Endothelial cell of umbilical vein (primary cell): Measurements from ENCODE around the gene GPALPP1. TPM values are rescaled to one million over a fixed set of nuclear protein-coding genes. Genes with fewer than 3 reads are reported as not detected.

Experiments
- BruUV-seq: library from RNA; stranded (reverse); fragments of 400-500 nt; replicated peaks from 2 replicates; lab custom pipeline; 2021; lab: Mats Ljungman, UMichigan
- CTCF ChIA-PET: fragments of 300-600, 350-600 bp; sonication (Branson Sonifier 250); formaldehyde crosslinking; loops from one replicate; lab custom pipeline; 2021; ENCODE audit warnings: antibody characterized with exemption, inconsistent platforms; lab: Charles Lee
- POLR2A ChIA-PET: fragments of 300-600, 350-600 bp; sonication (Branson Sonifier 250); formaldehyde crosslinking; loops from one replicate; lab custom pipeline; 2021; ENCODE audit warnings: antibody characterized with exemption, inconsistent platforms; lab: Charles Lee
- DNase-seq: peaks from one replicate; pipeline ENCODE4 v3.0.0-alpha.2; 2011; ENCODE audit warnings: low read depth, low spot score
- FAIRE-seq: peaks from 2 replicates; lab custom pipeline; 2011; peaks lifted over from hg19 to GRCh38; lab: Jason Lieb, UNC
- H2AFZ ChIP-seq: 2 replicates; pipeline ENCODE4 v1.6.0; 2012; ENCODE audit warnings: low read depth, low read length, control low read depth, inconsistent platforms
- H3K27ac ChIP-seq: 2 replicates; pipeline ENCODE4 v1.5.1; 2011; ENCODE audit warnings: low read depth, mild to moderate bottlenecking, control low read depth, low read length, moderate library complexity; ENCODE audit not compliant: insufficient read depth
- H3K27me3 ChIP-seq, 2 experiments: 2 replicates each; pipeline versions ENCODE4 v1.6.0 to v1.6.1; 2011; ENCODE audit warnings: low read length in 2 of 2, mixed read lengths in 1 of 2; ENCODE audit not compliant: control insufficient read depth in 2 of 2, insufficient read depth in 2 of 2
- H3K36me3 ChIP-seq, 2 experiments: 2 replicates in 1 of 2; 3 replicates in 1 of 2; pipeline ENCODE4 v1.5.1; 2011; ENCODE audit warnings: low read length in 2 of 2, mild to moderate bottlenecking in 1 of 2, moderate library complexity in 1 of 2; ENCODE audit not compliant: control insufficient read depth in 2 of 2, insufficient read depth in 2 of 2; ENCODE audit errors: extremely low read depth in 1 of 2
- H3K4me1 ChIP-seq: 3 replicates; pipeline ENCODE4 v1.5.1; 2011; ENCODE audit warnings: mild to moderate bottlenecking, low read length; ENCODE audit not compliant: control insufficient read depth, insufficient read depth; ENCODE audit errors: extremely low read depth
- H3K4me2 ChIP-seq: 2 replicates; pipeline ENCODE4 v1.6.1; 2011; ENCODE audit warnings: low read length, control low read depth, mixed read lengths; ENCODE audit not compliant: insufficient read depth
- H3K4me3 ChIP-seq, 3 experiments: fragments of 200-600 bp in 1 of 3; sonication (generic), shearing (Covaris generic) in 1 of 3; replicated peaks in 1 of 3; 2 replicates each; pipeline ENCODE4 v1.5.1; 2011 to 2016; ENCODE audit warnings: control low read depth in 3 of 3, low read length in 3 of 3, mild to moderate bottlenecking in 2 of 3, inconsistent platforms in 1 of 3, low read depth in 1 of 3, moderate library complexity in 1 of 3; ENCODE audit not compliant: insufficient read depth in 1 of 3
- H3K79me2 ChIP-seq: 2 replicates; pipeline ENCODE4 v1.6.0; 2012; ENCODE audit warnings: low read length, inconsistent platforms; ENCODE audit not compliant: control insufficient read depth, insufficient read depth
- H3K9ac ChIP-seq: replicated peaks from 2 replicates; pipeline ENCODE3; 2011; ENCODE audit warnings: low read length, control low read depth; ENCODE audit not compliant: insufficient read depth; ENCODE audit errors: extremely low read depth
- H3K9me1 ChIP-seq: replicated peaks from 3 replicates; pipeline ENCODE4 v1.6.0; 2011; ENCODE audit warnings: mild to moderate bottlenecking, low read length; ENCODE audit not compliant: control insufficient read depth, insufficient read depth; ENCODE audit errors: extremely low read depth
- H3K9me3 ChIP-seq: replicated peaks from 2 replicates; pipeline ENCODE4 v1.5.1; 2012; ENCODE audit warnings: low read length, inconsistent platforms; ENCODE audit not compliant: control insufficient read depth, insufficient read depth
- H4K20me1 ChIP-seq: replicated peaks from 2 replicates; pipeline ENCODE3; 2011; ENCODE audit warnings: mild to moderate bottlenecking, low read length; ENCODE audit not compliant: control insufficient read depth, insufficient read depth; ENCODE audit errors: extremely low read depth
- EZH2 ChIP-seq: IDR thresholded peaks from 2 replicates; pipeline ENCODE4 v1.6.1; 2012; ENCODE audit warnings: borderline replicate concordance, low read depth, mild to moderate bottlenecking, moderate library complexity, low read length, inconsistent platforms; ENCODE audit not compliant: severe bottlenecking
- JUN ChIP-seq: IDR thresholded peaks from 2 replicates; pipeline ENCODE4 v1.6.1; 2011; ENCODE audit warnings: borderline replicate concordance, low read depth; ENCODE audit not compliant: insufficient read length, insufficient read depth
- MYC ChIP-seq: IDR thresholded peaks from one replicate; pipeline ENCODE4 v1.6.1; 2011; ENCODE audit warnings: mild to moderate bottlenecking, low read depth, low read length
- POLR2A ChIP-seq: IDR thresholded peaks from 2 replicates; pipeline ENCODE4 v1.6.1; 2012; ENCODE audit warnings: low read depth, mild to moderate bottlenecking, control low read depth, low read length
- POLR2AphosphoS5 ChIP-seq: IDR thresholded peaks from 2 replicates; pipeline ENCODE4 v1.6.1; 2012; ENCODE audit warnings: low read depth, mild to moderate bottlenecking, control low read depth, low read length, moderate library complexity; ENCODE audit not compliant: insufficient read depth
- dilution Hi-C: fragments of 300-500 bp; cut with MboI; formaldehyde crosslinking; loops from one replicate; pipeline ENCODE4 v1.15.0; 2019; ENCODE audit warnings: low sequenced_read_pairs; ENCODE audit not compliant: extremely low pct_ligation_motif_present
- intact Hi-C: fragments of 100-400 bp; cut with micrococcal nuclease; formaldehyde crosslinking; loops from one replicate; pipeline ENCODE4 v1.10.0; 2022
- polyA plus RNA-seq, 4 experiments: library from polyadenylated mRNA; depleted of rRNA in 3 of 4; stranded (reverse) in 3 of 4; unstranded in 1 of 4; fragments of >200 nt; gene quantifications; 2 replicates each; pipeline versions ENCODE4 v1.2.1 to v1.2.3, GENCODE V29; 2011 to 2012; ENCODE audit warnings: missing spikeins in 1 of 4
- total RNA-seq: library from RNA; stranded (reverse); gene quantifications from 2 replicates; pipeline ENCODE4 v1.2.3, GENCODE V29; 2021
- TF ChIP-seq, protein P1 (sequence below), 2 donors: IDR thresholded peaks; 1 replicate in 1 of 2; 2 replicates in 1 of 2; pipeline ENCODE4 v1.5.1; 2011; ENCODE audit warnings: low read length in 2 of 2, mild to moderate bottlenecking in 2 of 2, moderate library complexity in 2 of 2, control low read depth in 1 of 2, inconsistent platforms in 1 of 2, low read depth in 1 of 2; ENCODE audit not compliant: insufficient read depth in 1 of 2; ENCODE audit errors: extremely low read depth in 1 of 2

GPALPP1 gene
- total and polyA plus RNA-seq, 2 donors (not counting 3 experiments of a cell fraction or from before 2014, with no cell fraction given) = 8.5 to 28.2 TPM

DNA sequence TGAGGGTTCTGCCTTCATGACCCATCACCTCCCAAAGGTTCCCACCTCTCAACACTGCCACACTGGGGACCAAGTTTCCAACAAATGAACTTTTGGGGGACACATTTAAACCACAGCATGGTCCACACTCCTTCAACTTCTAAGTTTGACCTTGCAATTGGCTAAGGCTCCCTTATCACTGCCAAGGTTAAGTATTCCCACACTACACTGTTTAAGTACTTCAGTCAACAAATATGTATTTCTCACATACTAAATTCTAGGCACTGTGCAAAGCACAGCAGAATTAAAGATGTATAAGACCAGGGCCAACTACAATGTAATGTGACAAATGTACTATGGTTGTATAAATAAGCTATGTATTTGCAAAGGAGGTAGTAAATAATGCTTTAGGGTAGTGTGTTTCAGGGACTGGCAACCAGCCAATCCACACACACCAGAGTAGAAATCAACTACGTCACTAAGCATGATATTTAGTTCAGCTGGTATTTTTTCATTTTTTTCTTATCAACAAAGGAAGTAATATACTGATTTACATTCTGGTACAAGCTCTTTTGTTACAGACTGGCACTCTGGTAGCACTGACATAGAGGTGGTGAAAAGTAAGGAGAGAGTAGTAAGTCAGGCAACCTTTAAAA, 12.3 kb upstream of the GPALPP1 start:
- ChIA-PET POLR2A (no interaction called here), CTCF (interaction anchor here (1.1 to 1.6 kb wide), 3 partner anchors 37 to 494 kb away, joined by 3 read pairs; no protein-coding TSS in a partner anchor)
- no peak overlapping the region for H2AFZ ChIP-seq
- DNase-seq (peak; percentile 53), FAIRE-seq (peak; percentile 58)
- H3K9me1 ChIP-seq = no peaks in the 10 kb centered on the region
- no peak for TF ChIP-seq EZH2
- TF ChIP-seq POLR2A = no peak
- no peak for TF ChIP-seq POLR2AphosphoS5
- TF ChIP-seq JUN = no peak
- TF ChIP-seq, protein P1, sequence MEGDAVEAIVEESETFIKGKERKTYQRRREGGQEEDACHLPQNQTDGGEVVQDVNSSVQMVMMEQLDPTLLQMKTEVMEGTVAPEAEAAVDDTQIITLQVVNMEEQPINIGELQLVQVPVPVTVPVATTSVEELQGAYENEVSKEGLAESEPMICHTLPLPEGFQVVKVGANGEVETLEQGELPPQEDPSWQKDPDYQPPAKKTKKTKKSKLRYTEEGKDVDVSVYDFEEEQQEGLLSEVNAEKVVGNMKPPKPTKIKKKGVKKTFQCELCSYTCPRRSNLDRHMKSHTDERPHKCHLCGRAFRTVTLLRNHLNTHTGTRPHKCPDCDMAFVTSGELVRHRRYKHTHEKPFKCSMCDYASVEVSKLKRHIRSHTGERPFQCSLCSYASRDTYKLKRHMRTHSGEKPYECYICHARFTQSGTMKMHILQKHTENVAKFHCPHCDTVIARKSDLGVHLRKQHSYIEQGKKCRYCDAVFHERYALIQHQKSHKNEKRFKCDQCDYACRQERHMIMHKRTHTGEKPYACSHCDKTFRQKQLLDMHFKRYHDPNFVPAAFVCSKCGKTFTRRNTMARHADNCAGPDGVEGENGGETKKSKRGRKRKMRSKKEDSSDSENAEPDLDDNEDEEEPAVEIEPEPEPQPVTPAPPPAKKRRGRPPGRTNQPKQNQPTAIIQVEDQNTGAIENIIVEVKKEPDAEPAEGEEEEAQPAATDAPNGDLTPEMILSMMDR (IDR thresholded peaks at IDR 0.05; ENCODE audit: extremely low read depth in 1 of 2, insufficient read depth in 1 of 2, low read depth in 1 of 2, low read length in 2 of 2) = no peak
- TF ChIP-seq MYC = no peak
- no TSS peak for BruUV-seq
- H3K9ac ChIP-seq = no peak overlapping the region
- dilution Hi-C loops = no loop called here
- intact Hi-C loops = no loop called here
- no peaks in the 10 kb centered on the region for H3K9me3 ChIP-seq
- H3K27me3 ChIP-seq = no peaks in the 10 kb centered on the region
- no peak overlapping the region for H3K4me3 ChIP-seq
- no peaks in the 10 kb centered on the region for H3K79me2 ChIP-seq
- peaks cover 20% of the 10 kb centered on the region for H3K4me1 ChIP-seq
- no peaks in the 10 kb centered on the region for H4K20me1 ChIP-seq
- H3K4me2 ChIP-seq = no peak overlapping the region
- H3K27ac ChIP-seq = no peak overlapping the region
- H3K36me3 ChIP-seq = peaks cover 0 to 13% of the 10 kb centered on the region in 2 experiments
